Chondrocyte (in vitro differentiated cells): Measurements from ENCODE around the gene FFAR1. TPM values are rescaled to one million over a fixed set of nuclear protein-coding genes. Genes with fewer than 3 reads are reported as not detected.

Experiments used
- DNase-seq: peaks from one replicate; pipeline ENCODE4 v3.0.0; 2021; ENCODE audit warnings: mixed read lengths, low spot score
- H3K27ac Mint-ChIP-seq: one replicate; pipeline ENCODE4 v1.8.0; 2021; ENCODE audit warnings: mild to moderate bottlenecking, moderate library complexity, mixed read lengths; ENCODE audit not compliant: unreplicated experiment
- H3K27me3 Mint-ChIP-seq: 2 replicates; pipeline ENCODE4 v1.8.0; 2021; ENCODE audit warnings: low read depth, mixed read lengths
- H3K36me3 Mint-ChIP-seq: 2 replicates; pipeline ENCODE4 v1.8.0; 2021; ENCODE audit warnings: low read depth, mixed read lengths
- H3K4me1 Mint-ChIP-seq: 2 replicates; pipeline ENCODE4 v1.8.0; 2021; ENCODE audit warnings: low read depth, mild to moderate bottlenecking, mixed read lengths
- H3K4me3 Mint-ChIP-seq: one replicate; pipeline ENCODE4 v1.8.0; 2021; ENCODE audit warnings: mild to moderate bottlenecking, moderate library complexity, mixed read lengths; ENCODE audit not compliant: unreplicated experiment
- H3K9me3 Mint-ChIP-seq: 2 replicates; pipeline ENCODE4 v1.8.0; 2021; ENCODE audit warnings: low read depth, mixed read lengths
- CTCF ChIP-seq: fragments of 200-600 bp; sonication (generic); IDR thresholded peaks from 2 replicates; pipeline ENCODE4 v1.5.0; 2021; ENCODE audit warnings: antibody characterized with exemption, mild to moderate bottlenecking, moderate library complexity
- total RNA-seq: library from RNA; stranded (reverse); gene quantifications from 3 replicates; pipeline ENCODE4 v1.2.1, GENCODE V29; 2021

Gene FFAR1
- total RNA-seq, 1 donor from 2014 or later = not detected

GRCh38 chr19:35342430-35342829 is 5.3 kb upstream of the FFAR1 start:
- peak; percentile 64 for DNase-seq
- Mint-ChIP-seq H3K36me3 (no peaks in the 10 kb centered on the region), H3K9me3 (no peaks in the 10 kb centered on the region), H3K4me1 (no peaks in the 10 kb centered on the region), H3K27ac (no peak overlapping the region), H3K4me3 (no peak overlapping the region), H3K27me3 (peaks cover 45% of the 10 kb centered on the region)
- no peak for TF ChIP-seq CTCF

- Mint-ChIP-seq H3K27ac (no peak overlapping the region), H3K4me1 (no peaks in the 10 kb centered on the region), H3K36me3 (peaks cover 1% of the 10 kb centered on the region), H3K4me3 (no peak overlapping the region), H3K9me3 (no peaks in the 10 kb centered on the region), H3K27me3 (peaks cover 61% of the 10 kb centered on the region)
- TF ChIP-seq CTCF = no peak
- peak; percentile 59 for DNase-seq
These were observed 3.1 kb upstream of the FFAR1 start for GRCh38 chr19:35344511-35345031.

- no peak overlapping the region for H3K4me3 Mint-ChIP-seq
- H3K27me3 Mint-ChIP-seq = peaks cover 58% of the 10 kb centered on the region
- H3K27ac Mint-ChIP-seq = no peak overlapping the region
- no peak for TF ChIP-seq CTCF
- H3K4me1 Mint-ChIP-seq = no peaks in the 10 kb centered on the region
- no peak for DNase-seq
- no peaks in the 10 kb centered on the region for H3K9me3 Mint-ChIP-seq
- H3K36me3 Mint-ChIP-seq = peaks cover 1% of the 10 kb centered on the region
These were observed 2.0 kb upstream of the FFAR1 start for GRCh38 chr19:35345671-35346111.

- H3K4me1 Mint-ChIP-seq = no peaks in the 10 kb centered on the region
- no peak for TF ChIP-seq CTCF
- H3K4me3 Mint-ChIP-seq = no peak overlapping the region
- no peaks in the 10 kb centered on the region for H3K9me3 Mint-ChIP-seq
- H3K27ac Mint-ChIP-seq = no peak overlapping the region
- peaks cover 1% of the 10 kb centered on the region for H3K36me3 Mint-ChIP-seq
- DNase-seq = no peak
- peaks cover 54% of the 10 kb centered on the region for H3K27me3 Mint-ChIP-seq
These were observed 1.3 kb upstream of the FFAR1 start for GRCh38 chr19:35346193-35347052.

- no peak overlapping the region for H3K4me3 Mint-ChIP-seq
- DNase-seq = peak; percentile 6
- no peaks in the 10 kb centered on the region for H3K9me3 Mint-ChIP-seq
- peaks cover 50% of the 10 kb centered on the region for H3K27me3 Mint-ChIP-seq
- no peak overlapping the region for H3K27ac Mint-ChIP-seq
- no peak for TF ChIP-seq CTCF
- H3K4me1 Mint-ChIP-seq = no peaks in the 10 kb centered on the region
- peaks cover 1% of the 10 kb centered on the region for H3K36me3 Mint-ChIP-seq
These were observed 212 bp downstream of the FFAR1 start for GRCh38 chr19:35347930-35348298.
